ENCODE data around the gene COL6A1.
A peak's percentile ranks its signal among the peaks of the same experiment; 100 is the strongest.

COL6A1 gene

GRCh38 chr21:46050668-46051378 lies 69.3 kb downstream of the COL6A1 start:
- DNase-seq (ENCODE audit: low spot score) = no peak

DNA sequence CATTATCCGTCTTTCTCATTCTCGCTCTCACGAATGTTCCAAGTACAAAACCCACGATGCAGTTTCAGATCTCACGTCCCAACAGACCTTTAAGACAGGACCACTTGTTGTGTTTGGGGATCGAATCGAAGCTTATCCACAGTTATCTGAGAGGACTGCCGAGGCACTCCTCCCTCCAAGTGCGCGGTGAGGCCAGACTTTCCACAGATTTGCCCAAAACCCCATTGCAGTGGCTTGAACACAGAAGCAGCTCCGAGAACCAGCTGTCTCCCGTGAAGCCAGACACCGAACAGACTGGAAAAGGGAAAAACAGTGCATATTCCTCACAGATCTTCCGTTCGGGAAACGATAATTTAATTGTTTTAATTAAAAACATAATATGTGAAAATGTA lies 69.8 kb downstream of the COL6A1 start:
- no peak for DNase-seq (ENCODE audit: low spot score)

DNA sequence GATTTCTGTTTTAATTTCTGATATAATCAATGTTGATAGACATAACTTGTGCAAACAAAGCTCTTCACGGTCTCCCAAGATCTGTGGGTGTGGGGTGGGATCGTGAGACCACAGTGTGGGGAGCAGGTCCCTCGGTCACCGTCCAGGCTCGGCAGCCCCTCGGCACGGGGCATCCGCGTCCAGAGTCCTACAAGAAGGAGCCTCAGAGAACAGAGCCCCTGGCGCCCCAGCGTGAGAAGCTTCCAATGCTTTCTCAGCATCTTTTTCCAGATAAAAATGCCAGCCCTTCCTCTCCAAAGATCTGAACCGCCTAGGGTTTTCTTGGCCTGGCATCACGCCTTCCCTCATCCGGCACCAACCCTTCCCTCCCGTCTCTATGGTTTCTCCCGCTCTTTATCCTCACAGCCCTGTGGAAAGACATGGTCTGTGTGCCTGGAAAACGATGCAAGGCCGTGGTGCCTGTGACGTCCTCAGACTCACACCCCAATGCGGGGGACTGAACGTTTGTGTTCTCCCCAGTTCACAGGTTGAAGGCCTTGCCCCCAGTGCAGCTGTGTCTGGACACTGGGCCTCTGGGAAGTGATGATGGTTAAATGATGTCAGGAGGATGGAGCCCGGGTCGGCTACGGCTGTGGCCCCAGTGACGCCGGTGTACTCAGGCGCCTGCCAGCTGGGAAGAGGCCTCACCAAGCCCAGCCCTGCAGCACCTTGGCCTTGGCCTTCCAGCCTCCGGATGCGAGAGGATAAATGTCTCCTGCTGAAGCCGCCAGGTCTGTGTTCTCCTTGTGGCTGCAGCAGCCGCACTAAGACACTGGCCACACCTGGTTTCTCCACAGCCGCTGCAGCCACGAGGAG lies 70.5 kb downstream of the COL6A1 start:
- no peak for DNase-seq (ENCODE audit: low spot score)

DNA sequence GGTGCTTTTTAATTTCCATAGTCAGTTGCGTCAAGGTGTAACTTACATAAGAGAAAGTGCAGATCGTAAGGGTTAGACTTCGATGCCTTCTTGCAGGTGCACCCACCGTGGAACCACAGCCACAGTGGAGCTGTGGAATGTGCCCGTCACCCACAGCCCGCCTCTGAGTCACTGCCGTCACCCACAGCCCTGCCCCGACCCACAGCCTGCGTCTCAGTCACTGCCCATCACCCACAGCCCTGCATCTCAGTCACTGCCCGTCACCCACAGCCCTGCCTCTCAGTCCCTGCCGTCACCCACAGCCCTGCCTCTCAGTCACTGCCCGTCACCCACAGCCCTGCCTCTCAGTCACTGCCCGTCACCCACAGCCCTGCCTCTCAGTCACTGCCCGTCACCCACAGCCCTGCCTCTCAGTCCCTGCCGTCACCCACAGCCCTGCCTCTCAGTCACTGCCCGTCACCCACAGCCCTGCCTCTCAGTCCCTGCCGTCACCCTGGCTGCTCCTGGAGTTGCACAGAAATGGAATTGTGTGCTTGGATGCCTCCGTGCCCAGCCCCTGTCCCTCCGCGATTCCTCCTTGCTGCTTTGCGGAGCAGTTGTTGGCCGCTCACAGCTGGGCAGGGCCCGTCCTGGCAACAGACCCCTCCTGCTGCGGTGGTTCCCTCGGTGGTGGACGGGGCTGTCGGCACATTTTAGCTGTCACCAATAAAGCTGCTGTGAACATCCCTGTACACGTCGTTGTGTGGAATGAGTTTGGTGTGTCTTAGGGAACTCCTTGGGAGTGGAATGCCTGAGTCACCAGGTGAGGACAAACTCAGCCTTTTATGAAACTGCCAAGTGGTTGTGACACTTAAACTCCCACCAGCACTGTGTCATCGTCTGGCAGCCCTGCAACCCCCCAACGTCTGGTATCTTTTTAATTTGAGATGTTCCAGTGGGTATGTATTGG lies 71.4 kb downstream of the COL6A1 start:
- peak; percentile 68 for DNase-seq (ENCODE audit: low spot score)

- no peak for DNase-seq (ENCODE audit: low spot score)
These were observed 72.5 kb downstream of the COL6A1 start for GRCh38 chr21:46054031-46054430.

DNA sequence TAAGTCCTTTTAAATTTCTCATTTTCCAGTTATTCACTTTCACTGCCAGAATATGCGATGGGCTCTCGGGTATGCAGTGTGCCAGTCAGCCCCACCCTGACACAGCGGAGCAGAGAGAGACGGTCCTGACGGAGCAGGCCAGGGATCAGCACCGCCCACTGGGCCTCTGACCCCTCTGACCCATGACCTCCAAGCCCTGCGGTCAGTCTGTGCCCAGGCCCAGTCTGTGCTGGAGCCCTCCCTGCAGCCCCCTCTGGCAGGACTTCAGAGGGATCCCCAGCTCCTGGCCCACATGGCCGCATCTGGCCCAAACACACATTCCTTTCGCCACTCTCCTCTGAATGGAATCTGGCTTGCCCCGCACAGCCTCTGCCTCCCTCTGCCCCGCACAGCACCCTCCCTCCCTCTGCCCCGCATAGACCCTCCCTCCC lies 72.9 kb downstream of the COL6A1 start:
- peak; percentile 22 for DNase-seq (ENCODE audit: low spot score)

Data from AG08395 (cell line).